Stimulated activated memory B cell treated with anti-CD40 and anti-IgM and Interleukin-4, amounts not matched to agents 10 μg/mL and 1 μg/mL and 100 μg/mL, for 72 hours (primary cell): ENCODE measurements around the gene SORL1.
"Not testable (repeated sequence)": the region's sequence is repeated elsewhere in the genome, so short reads cannot be mapped to it uniquely, and the experiment has no call there.

Experiments used
- ATAC-seq: fragments of 150-1000 bp; cut with Tn5 transposase; 2 replicates; pipeline ENCODE4 v1.10.0; 2021
- H3K27ac Mint-ChIP-seq: one replicate; pipeline ENCODE4 v1.8.0; 2022; ENCODE audit warnings: mild to moderate bottlenecking, mixed read lengths
- H3K27me3 Mint-ChIP-seq: one replicate; pipeline ENCODE4 v1.8.0; 2022; ENCODE audit warnings: mixed read lengths
- H3K36me3 Mint-ChIP-seq: one replicate; pipeline ENCODE4 v1.8.0; 2022; ENCODE audit warnings: mixed read lengths
- H3K4me1 Mint-ChIP-seq: one replicate; pipeline ENCODE4 v1.8.0; 2022; ENCODE audit warnings: mixed read lengths
- H3K4me3 Mint-ChIP-seq: one replicate; pipeline ENCODE4 v1.8.0; 2022; ENCODE audit warnings: mild to moderate bottlenecking, moderate library complexity, mixed read lengths
- H3K9me3 Mint-ChIP-seq: one replicate; pipeline ENCODE4 v1.8.0; 2022; ENCODE audit warnings: mixed read lengths

The SORL1 gene

DNA sequence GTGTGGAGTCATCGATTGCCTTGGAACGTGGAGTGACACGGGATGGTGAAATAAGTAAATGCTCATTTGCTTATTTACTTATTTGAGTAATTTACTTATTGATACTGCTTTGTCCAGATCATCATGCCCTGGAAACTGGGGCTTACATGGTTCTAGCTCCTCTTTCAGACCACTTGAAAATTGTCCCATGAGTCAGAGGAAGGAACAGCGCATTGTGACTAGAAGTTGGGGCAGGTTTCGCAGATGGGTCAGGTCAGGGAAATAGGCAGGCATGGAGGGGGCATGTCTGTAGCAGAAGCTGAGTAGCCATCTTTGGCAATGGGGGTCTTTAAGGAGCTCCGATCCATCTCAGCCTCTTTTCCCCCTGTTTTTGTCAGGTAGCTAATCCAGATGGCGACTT lies 104.8 kb downstream of the SORL1 start:
- H3K4me3 Mint-ChIP-seq = no peak overlapping the region
- ATAC-seq = no peak
- peaks cover 35% of the 10 kb centered on the region for H3K27me3 Mint-ChIP-seq
- peaks cover 28% of the 10 kb centered on the region for H3K36me3 Mint-ChIP-seq
- H3K27ac Mint-ChIP-seq = no peak overlapping the region
- H3K4me1 Mint-ChIP-seq = peaks cover 5% of the 10 kb centered on the region
- H3K9me3 Mint-ChIP-seq = no peaks in the 10 kb centered on the region

DNA sequence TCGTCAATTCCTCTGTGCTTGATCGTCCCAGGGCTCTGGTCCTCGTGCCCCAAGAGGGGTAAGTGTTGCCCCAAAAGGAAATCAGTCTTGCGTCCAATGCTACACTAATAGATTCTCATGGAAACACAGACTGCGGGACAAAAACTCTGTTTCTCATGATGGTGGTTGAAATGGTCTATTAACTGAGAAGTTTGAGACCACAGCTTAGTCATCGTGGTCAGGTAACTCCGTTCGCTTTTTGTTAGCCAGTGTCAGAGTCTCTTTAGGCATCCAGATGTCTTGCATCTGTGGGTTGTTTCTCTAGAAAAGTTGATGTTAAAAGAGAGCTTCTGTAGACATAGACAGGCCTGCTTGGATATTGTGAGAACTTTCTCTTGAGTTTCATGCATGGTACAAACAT lies 105.2 kb downstream of the SORL1 start:
- ATAC-seq = peak; percentile 80
- peaks cover 28% of the 10 kb centered on the region for H3K36me3 Mint-ChIP-seq

GRCh38 chr11:121559606-121560200 lies 107.6 kb downstream of the SORL1 start:
- Mint-ChIP-seq H3K27ac (no peak overlapping the region), H3K36me3 (peaks cover 22% of the 10 kb centered on the region), H3K4me1 (peaks cover 5% of the 10 kb centered on the region), H3K9me3 (no peaks in the 10 kb centered on the region), H3K4me3 (no peak overlapping the region), H3K27me3 (peaks cover 29% of the 10 kb centered on the region)
- no peak for ATAC-seq

More for the DNA sequence above, 105.2 kb downstream of the SORL1 start:
- no peak overlapping the region for H3K4me3 Mint-ChIP-seq
- no peak overlapping the region for H3K27ac Mint-ChIP-seq
- H3K27me3 Mint-ChIP-seq = peaks cover 36% of the 10 kb centered on the region
- peaks cover 5% of the 10 kb centered on the region for H3K4me1 Mint-ChIP-seq
- H3K9me3 Mint-ChIP-seq = no peaks in the 10 kb centered on the region

- Mint-ChIP-seq H3K4me1 (peaks cover 5% of the 10 kb centered on the region), H3K4me3 (no peak overlapping the region), H3K9me3 (no peaks in the 10 kb centered on the region), H3K27ac (no peak overlapping the region), H3K27me3 (peaks cover 29% of the 10 kb centered on the region), H3K36me3 (peaks cover 22% of the 10 kb centered on the region)
- no peak for ATAC-seq
These were observed 108.1 kb downstream of the SORL1 start for GRCh38 chr11:121560236-121560635.

DNA sequence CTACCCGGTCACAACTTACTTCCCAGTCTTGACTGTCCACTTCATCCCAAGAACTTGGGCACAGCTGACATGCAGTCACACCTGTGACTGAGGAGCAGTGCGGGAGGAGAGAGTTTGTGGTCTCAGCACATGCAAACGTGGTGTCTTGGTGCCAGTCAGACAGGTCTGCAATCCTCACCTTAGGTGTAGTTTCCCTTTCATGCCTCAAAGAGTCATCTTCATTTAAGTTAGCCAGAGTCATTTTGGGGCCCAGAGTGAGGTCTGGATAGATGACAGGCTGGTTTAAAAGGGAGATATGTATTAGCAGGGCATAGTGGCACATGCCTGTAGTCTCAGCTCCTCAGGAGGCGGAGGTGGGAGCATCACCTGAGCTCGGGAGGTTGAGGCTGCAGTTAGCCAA lies 109.1 kb downstream of the SORL1 start:
- Mint-ChIP-seq H3K27me3 (peaks cover 29% of the 10 kb centered on the region), H3K27ac (no peak overlapping the region), H3K9me3 (no peaks in the 10 kb centered on the region), H3K4me1 (peaks cover 5% of the 10 kb centered on the region), H3K4me3 (no peak overlapping the region), H3K36me3 (peaks cover 22% of the 10 kb centered on the region)
- ATAC-seq = no peak

DNA sequence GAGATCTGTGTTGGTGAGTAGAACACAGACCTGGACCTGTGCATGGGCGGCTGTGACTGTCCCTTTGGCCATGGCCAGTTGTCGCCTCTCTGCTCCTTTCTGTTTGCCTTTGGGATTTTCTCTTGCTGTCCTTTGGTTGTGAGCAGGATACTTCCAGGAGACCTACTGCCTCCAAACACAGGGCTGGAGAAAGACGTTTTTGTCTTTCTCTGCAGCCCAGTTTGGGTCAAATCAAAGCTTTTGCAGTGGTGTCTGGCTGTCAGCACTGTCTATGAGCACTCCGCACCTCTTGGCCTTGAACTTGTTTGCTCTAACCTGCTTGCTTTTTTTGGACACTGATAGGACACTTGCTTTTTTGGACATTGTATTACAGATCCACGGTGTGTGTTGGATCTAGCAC lies 109.6 kb downstream of the SORL1 start:
- no peaks in the 10 kb centered on the region for H3K9me3 Mint-ChIP-seq
- peaks cover 7% of the 10 kb centered on the region for H3K4me1 Mint-ChIP-seq
- no peak overlapping the region for H3K27ac Mint-ChIP-seq
- peaks cover 21% of the 10 kb centered on the region for H3K36me3 Mint-ChIP-seq
- no peak overlapping the region for H3K4me3 Mint-ChIP-seq
- peaks cover 33% of the 10 kb centered on the region for H3K27me3 Mint-ChIP-seq
- ATAC-seq = no peak

DNA sequence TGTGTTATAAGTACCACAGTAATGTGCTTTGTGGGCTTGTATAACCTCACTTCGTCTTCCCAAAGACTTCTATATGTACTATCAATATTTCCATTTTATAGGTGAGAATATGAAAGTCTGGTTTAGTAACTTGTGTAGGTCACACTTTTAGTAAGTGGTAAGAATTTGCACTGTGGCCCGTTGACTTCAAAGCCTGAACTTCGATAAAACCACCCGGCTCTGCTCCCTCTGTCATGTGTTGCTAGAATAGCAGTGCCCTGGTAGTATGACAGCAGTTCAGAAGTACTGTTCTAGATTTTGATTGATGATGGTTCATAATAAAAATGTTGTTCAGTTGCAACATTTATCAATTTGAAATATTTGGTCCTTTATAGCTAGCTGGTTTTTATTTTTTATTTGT lies 110.9 kb downstream of the SORL1 start:
- peaks cover 14% of the 10 kb centered on the region for H3K4me1 Mint-ChIP-seq
- H3K9me3 Mint-ChIP-seq = no peaks in the 10 kb centered on the region
- H3K27me3 Mint-ChIP-seq = peaks cover 46% of the 10 kb centered on the region
- no peak overlapping the region for H3K4me3 Mint-ChIP-seq
- ATAC-seq = no peak
- H3K36me3 Mint-ChIP-seq = peaks cover 30% of the 10 kb centered on the region
- H3K27ac Mint-ChIP-seq = no peak overlapping the region

DNA sequence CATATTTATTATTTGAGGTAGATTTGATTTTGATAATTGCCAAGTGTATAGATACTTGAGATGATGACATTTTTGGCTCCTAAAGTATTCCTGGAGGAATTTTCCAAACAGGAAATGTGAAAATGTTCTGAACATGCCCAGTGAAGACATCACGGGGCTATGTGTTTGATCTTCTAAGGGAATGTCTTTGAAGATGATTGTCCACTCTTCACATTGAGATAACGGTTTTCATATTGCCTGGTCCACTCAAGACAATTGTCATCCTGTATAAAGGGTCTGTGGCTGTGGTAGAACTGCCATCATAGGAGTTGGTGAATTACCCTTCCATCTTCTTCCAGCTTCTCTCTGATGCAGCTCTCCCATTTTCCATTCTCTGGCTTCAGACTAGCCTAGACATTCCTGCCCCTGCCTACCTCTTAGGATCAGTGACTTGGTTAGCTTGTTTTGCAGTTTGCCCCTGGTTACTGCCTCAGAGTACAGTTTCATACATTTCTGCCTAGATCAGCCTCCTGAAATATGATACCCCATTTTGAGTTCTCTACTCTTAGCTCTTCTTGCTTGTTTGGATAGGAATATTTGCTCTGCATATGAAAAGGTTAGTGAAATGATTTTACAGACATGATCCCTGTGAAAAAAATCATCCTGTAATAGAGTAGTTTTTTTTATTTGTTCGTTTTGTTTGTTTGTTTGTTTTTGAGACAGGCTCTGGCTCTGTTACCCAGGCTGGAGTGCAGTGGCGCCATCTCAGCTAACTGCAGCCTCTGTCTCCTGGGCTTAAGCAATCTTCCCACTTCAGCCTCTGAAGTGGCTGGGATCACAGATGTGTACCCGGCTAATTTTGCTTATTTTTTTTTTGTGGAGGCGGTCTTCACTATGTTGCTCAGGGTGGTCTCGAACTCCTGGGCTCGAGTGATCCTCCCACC lies 112.0 kb downstream of the SORL1 start:
- H3K4me1 Mint-ChIP-seq = peaks cover 14% of the 10 kb centered on the region
- no peak for ATAC-seq
- no peak overlapping the region for H3K4me3 Mint-ChIP-seq
- peaks cover 21% of the 10 kb centered on the region for H3K36me3 Mint-ChIP-seq
- H3K27ac Mint-ChIP-seq = no peak overlapping the region
- peaks cover 41% of the 10 kb centered on the region for H3K27me3 Mint-ChIP-seq
- H3K9me3 Mint-ChIP-seq = no peaks in the 10 kb centered on the region

- Mint-ChIP-seq H3K27ac (no peak overlapping the region), H3K36me3 (peaks cover 13% of the 10 kb centered on the region), H3K9me3 (no peaks in the 10 kb centered on the region), H3K27me3 (peaks cover 32% of the 10 kb centered on the region), H3K4me1 (peaks cover 21% of the 10 kb centered on the region), H3K4me3 (no peak overlapping the region)
- no peak for ATAC-seq
These were observed 113.0 kb downstream of the SORL1 start for GRCh38 chr11:121564948-121565684.

- no peak for ATAC-seq
- peaks cover 32% of the 10 kb centered on the region for H3K4me1 Mint-ChIP-seq
- H3K36me3 Mint-ChIP-seq = peaks cover 18% of the 10 kb centered on the region
- H3K27me3 Mint-ChIP-seq = peaks cover 37% of the 10 kb centered on the region
- H3K4me3 Mint-ChIP-seq = no peak overlapping the region
- no peak overlapping the region for H3K27ac Mint-ChIP-seq
- H3K9me3 Mint-ChIP-seq = no peaks in the 10 kb centered on the region
These were observed 114.4 kb downstream of the SORL1 start for GRCh38 chr11:121566279-121567168.

DNA sequence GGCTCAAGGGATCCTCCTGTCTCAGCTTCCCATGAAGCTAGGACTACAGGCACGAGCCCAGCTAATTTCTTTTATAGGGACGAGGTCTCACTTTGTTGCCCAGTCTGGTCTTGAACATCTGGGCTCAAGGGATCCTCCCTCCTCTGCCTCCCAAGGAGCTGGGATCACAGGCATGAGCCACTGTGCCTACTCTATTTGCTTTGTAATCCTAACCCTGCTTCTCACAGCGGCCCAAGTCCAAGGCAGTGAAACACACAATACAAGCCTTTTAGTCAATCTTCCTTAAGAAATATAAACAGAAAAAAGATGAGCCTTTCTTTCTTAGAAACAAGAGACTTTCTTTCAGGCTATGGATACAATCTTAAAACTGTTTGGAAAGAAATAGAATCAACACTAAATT lies 115.9 kb downstream of the SORL1 start:
- no peak for ATAC-seq
- H3K27me3 Mint-ChIP-seq = peaks cover 41% of the 10 kb centered on the region

GRCh38 chr11:121569332-121570299 lies 117.5 kb downstream of the SORL1 start:
- Mint-ChIP-seq H3K36me3 (peaks cover 25% of the 10 kb centered on the region), H3K4me3 (peak overlapping the region; percentile 71), H3K4me1 (peaks cover 32% of the 10 kb centered on the region), H3K27ac (peak overlapping the region; percentile 75), H3K27me3 (peaks cover 50% of the 10 kb centered on the region)
- peak; percentile 100 for ATAC-seq
- not testable (repeated sequence) for H3K9me3 Mint-ChIP-seq

More for the DNA sequence above, 115.9 kb downstream of the SORL1 start:
- Mint-ChIP-seq H3K4me3 (no peak overlapping the region), H3K36me3 (peaks cover 25% of the 10 kb centered on the region), H3K27ac (no peak overlapping the region), H3K4me1 (peaks cover 32% of the 10 kb centered on the region), H3K9me3 (no peaks in the 10 kb centered on the region)

- Mint-ChIP-seq H3K4me1 (peaks cover 38% of the 10 kb centered on the region), H3K27me3 (peaks cover 50% of the 10 kb centered on the region), H3K27ac (peak overlapping the region; percentile 75), H3K4me3 (no peak overlapping the region), H3K9me3 (no peaks in the 10 kb centered on the region), H3K36me3 (peaks cover 25% of the 10 kb centered on the region)
- ATAC-seq = no peak
These were observed 118.3 kb downstream of the SORL1 start for GRCh38 chr11:121570453-121570852.

- no peak for ATAC-seq
- peaks cover 49% of the 10 kb centered on the region for H3K4me1 Mint-ChIP-seq
- H3K9me3 Mint-ChIP-seq = no peaks in the 10 kb centered on the region
- no peak overlapping the region for H3K4me3 Mint-ChIP-seq
- H3K27me3 Mint-ChIP-seq = peaks cover 51% of the 10 kb centered on the region
- peaks cover 24% of the 10 kb centered on the region for H3K36me3 Mint-ChIP-seq
- no peak overlapping the region for H3K27ac Mint-ChIP-seq
These were observed 119.4 kb downstream of the SORL1 start for GRCh38 chr11:121571506-121571905.
